ENCODE results near the gene SVOPL. TPM values are rescaled to one million over a fixed set of nuclear protein-coding genes. Genes with fewer than 3 reads are reported as not detected.
"Not testable (repeated sequence)": the region's sequence is repeated elsewhere in the genome, so short reads cannot be mapped to it uniquely, and the experiment has no call there.

The SVOPL gene
- not detected for total RNA-seq
- long read RNA-seq: 0 reads

GRCh38 chr7:138700857-138701536 lies at the start of gene SVOPL:
Gene SVOPL (minus strand): TSS chr7:138701362. CDS start chr7:138679045, 22,317 bp downstream.
- intact Hi-C loops (cut with DNase I): no loop called here
- DNase-seq (ENCODE audit: missing footprints) (no peak), ATAC-seq (no peak)

GRCh38 chr7:138750473-138750872 lies 49.3 kb upstream of the SVOPL start:
- intact Hi-C loops (cut with DNase I): no loop called here
- no peak for ATAC-seq
- DNase-seq (ENCODE audit: missing footprints): no peak

- no peak for DNase-seq (ENCODE audit: missing footprints)
- ATAC-seq: no peak
- intact Hi-C loops (cut with DNase I): no loop called here
Observed at GRCh38 chr7:138749960-138750359, 48.8 kb upstream of the SVOPL start.

GRCh38 chr7:138748666-138749065 lies 47.5 kb upstream of the SVOPL start:
- no peak for DNase-seq (ENCODE audit: missing footprints)
- intact Hi-C loops (cut with DNase I): no loop called here

GRCh38 chr7:138746073-138746472 lies 44.9 kb upstream of the SVOPL start:
- ATAC-seq (no peak), DNase-seq (ENCODE audit: missing footprints) (no peak)
- intact Hi-C loops (cut with DNase I): no loop called here

More at GRCh38 chr7:138748666-138749065, 47.5 kb upstream of the SVOPL start:
- ATAC-seq: no peak

- ATAC-seq (no peak), DNase-seq (ENCODE audit: missing footprints) (peak; percentile 54)
- intact Hi-C loops (cut with DNase I): no loop called here
Observed at GRCh38 chr7:138745189-138745588, 44.0 kb upstream of the SVOPL start.

GRCh38 chr7:138741453-138741735 lies 40.2 kb upstream of the SVOPL start:
- DNase-seq (ENCODE audit: missing footprints) (no peak), ATAC-seq (no peak)
- intact Hi-C loops (cut with DNase I): no loop called here

- ATAC-seq (no peak), DNase-seq (ENCODE audit: missing footprints) (no peak)
- intact Hi-C loops (cut with DNase I): loop anchor here (2.0 to 10.0 kb wide), 4 partner anchors 285 to 1133 kb away; no protein-coding TSS in a partner anchor
Observed at GRCh38 chr7:138739859-138740258, 38.7 kb upstream of the SVOPL start.

GRCh38 chr7:138738551-138739335 lies 37.6 kb upstream of the SVOPL start:
- peak; percentile 76 for ATAC-seq
- intact Hi-C loops (cut with DNase I): loop anchor here (1.0 to 10.0 kb wide), 5 partner anchors 284 to 1131 kb away; no protein-coding TSS in a partner anchor
- DNase-seq (ENCODE audit: missing footprints): peak; percentile 80

- intact Hi-C loops (cut with DNase I): loop anchor here (1.0 to 10.0 kb wide), 5 partner anchors 283 to 1131 kb away; no protein-coding TSS in a partner anchor
- no peak for DNase-seq (ENCODE audit: missing footprints)
- ATAC-seq: no peak
Observed at GRCh38 chr7:138738114-138738513, 37.0 kb upstream of the SVOPL start.

GRCh38 chr7:138735399-138735798 lies 34.2 kb upstream of the SVOPL start:
- intact Hi-C loops (cut with DNase I): loop anchor here (5.0 to 10.0 kb wide), 3 partner anchors 281 to 1128 kb away; no protein-coding TSS in a partner anchor
- ATAC-seq (no peak), DNase-seq (ENCODE audit: missing footprints) (peak; percentile 50)

GRCh38 chr7:138731733-138732132 lies 30.6 kb upstream of the SVOPL start:
- not testable (repeated sequence) for DNase-seq (ENCODE audit: missing footprints); ATAC-seq
- intact Hi-C loops (cut with DNase I): loop anchor here (10.0 kb wide), 1 partner anchor 277 kb away; no protein-coding TSS in a partner anchor

- DNase-seq (ENCODE audit: missing footprints) (no peak), ATAC-seq (no peak)
- intact Hi-C loops (cut with DNase I): no loop called here
Observed at GRCh38 chr7:138729444-138729843, 28.3 kb upstream of the SVOPL start.

- DNase-seq (ENCODE audit: missing footprints) (no peak), ATAC-seq (no peak)
- intact Hi-C loops (cut with DNase I): no loop called here
Observed at GRCh38 chr7:138727336-138728099, 26.4 kb upstream of the SVOPL start.

- ATAC-seq (no peak), DNase-seq (ENCODE audit: missing footprints) (no peak)
- intact Hi-C loops (cut with DNase I): no loop called here
Observed at GRCh38 chr7:138726288-138726687, 25.1 kb upstream of the SVOPL start.

- ATAC-seq (no peak), DNase-seq (ENCODE audit: missing footprints) (no peak)
- intact Hi-C loops (cut with DNase I): no loop called here
Observed at GRCh38 chr7:138720286-138720685, 19.1 kb upstream of the SVOPL start.

- no peak for DNase-seq (ENCODE audit: missing footprints)
- intact Hi-C loops (cut with DNase I): no loop called here
Observed at GRCh38 chr7:138716889-138717288, 15.7 kb upstream of the SVOPL start.

GRCh38 chr7:138713191-138713590 lies 12.0 kb upstream of the SVOPL start:
- DNase-seq (ENCODE audit: missing footprints) (no peak), ATAC-seq (no peak)
- intact Hi-C loops (cut with DNase I): no loop called here

More at GRCh38 chr7:138716889-138717288, 15.7 kb upstream of the SVOPL start:
- ATAC-seq: no peak

GRCh38 chr7:138712652-138713051 lies 11.5 kb upstream of the SVOPL start:
- no peak for ATAC-seq
- intact Hi-C loops (cut with DNase I): no loop called here
- no peak for DNase-seq (ENCODE audit: missing footprints)

Data from Right ventricle myocardium inferior (tissue), 1 donor.